ENCODE measurements around the gene MGMT. TPM values are rescaled to one million over a fixed set of nuclear protein-coding genes. Genes with fewer than 3 reads are reported as not detected.

MGMT gene
- total RNA-seq, 4 donors from 2014 or later = 16.5 to 37.5 (median 32.1) TPM

DNA sequence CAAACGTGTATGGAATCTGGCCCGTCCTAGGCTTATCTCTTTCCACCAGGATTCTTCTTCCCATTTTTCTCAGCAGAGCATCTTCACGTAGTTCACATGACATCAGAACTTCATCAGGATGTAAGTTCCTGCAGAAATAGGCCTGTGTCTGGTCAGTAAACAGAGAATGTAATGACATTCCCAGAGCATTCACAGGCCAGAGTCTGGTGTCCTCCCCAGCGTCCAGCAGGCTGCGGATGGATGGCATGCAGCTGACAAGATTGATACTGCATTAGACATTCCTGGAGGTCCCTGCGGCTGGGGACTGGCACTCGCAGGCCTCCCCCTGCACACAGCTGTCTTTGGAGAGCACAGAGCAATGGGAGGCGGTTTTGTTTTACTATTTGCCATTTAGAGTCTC lies 28.7 kb downstream of the MGMT start:
- H3K9me3 ChIP-seq = peaks cover 2 to 20% (median 2%) of the 10 kb centered on the region in 3 donors
- H3K27me3 ChIP-seq = no peaks in the 10 kb centered on the region
- peaks cover 0 to 9% of the 10 kb centered on the region in 2 donors for H3K36me3 ChIP-seq
- no peak for ATAC-seq
- H3K4me1 ChIP-seq = peaks cover 0 to 10% (median 0%) of the 10 kb centered on the region in 3 donors
- H3K4me3 ChIP-seq = no peak overlapping the region
- WGBS, 2 donors (ENCODE audit: low coverage in 1 of 2) = 58 to 68% methylated on average over 7 to 8 of the region's 8 CpGs
- H3K27ac ChIP-seq = no peak overlapping the region
- TF ChIP-seq EP300 (IDR thresholded peaks at IDR 0.05) (no peak), POLR2A (IDR thresholded peaks at IDR 0.05) (no peak), CTCF (IDR thresholded peaks at IDR 0.05) (no peak), POLR2AphosphoS5 (IDR thresholded peaks at IDR 0.05) (no peak)

- WGBS, 2 donors (ENCODE audit: low coverage in 1 of 2) = 88 to 100% methylated on average over 2 to 3 of the region's 8 CpGs
- Histone ChIP-seq H3K27ac (no peak overlapping the region), H3K4me1 (peaks cover 0 to 10% (median 0%) of the 10 kb centered on the region in 3 donors), H3K9me3 (peaks cover 0 to 7% (median 0%) of the 10 kb centered on the region in 3 donors), H3K27me3 (no peaks in the 10 kb centered on the region), H3K36me3 (peaks cover 0 to 9% of the 10 kb centered on the region in 2 donors), H3K4me3 (no peak overlapping the region)
- TF ChIP-seq CTCF (IDR thresholded peaks at IDR 0.05) (no peak), POLR2AphosphoS5 (IDR thresholded peaks at IDR 0.05) (no peak), POLR2A (IDR thresholded peaks at IDR 0.05) (no peak), EP300 (IDR thresholded peaks at IDR 0.05) (no peak)
- ATAC-seq = no peak
Observed at GRCh38 chr10:129497013-129497412, 30.0 kb downstream of the MGMT start.

- TF ChIP-seq CTCF (IDR thresholded peaks at IDR 0.05) (no peak), POLR2AphosphoS5 (IDR thresholded peaks at IDR 0.05) (no peak), POLR2A (IDR thresholded peaks at IDR 0.05) (no peak), EP300 (IDR thresholded peaks at IDR 0.05) (no peak)
- H3K4me3 ChIP-seq = no peak overlapping the region
- H3K27ac ChIP-seq = no peak overlapping the region
- no peaks in the 10 kb centered on the region for H3K9me3 ChIP-seq
- no peak for ATAC-seq
- peaks cover 0 to 9% of the 10 kb centered on the region in 2 donors for H3K36me3 ChIP-seq
- peaks cover 0 to 10% (median 0%) of the 10 kb centered on the region in 3 donors for H3K4me1 ChIP-seq
- WGBS, 2 donors (ENCODE audit: low coverage in 1 of 2) = 85 to 100% methylated on average over 2 of the region's 2 CpGs
- H3K27me3 ChIP-seq = no peaks in the 10 kb centered on the region
Observed at GRCh38 chr10:129498680-129499079, 31.6 kb downstream of the MGMT start.

- Histone ChIP-seq H3K4me1 (peaks cover 0 to 4% (median 0%) of the 10 kb centered on the region in 3 donors), H3K4me3 (no peak overlapping the region), H3K27ac (no peak overlapping the region), H3K9me3 (no peaks in the 10 kb centered on the region), H3K27me3 (no peaks in the 10 kb centered on the region), H3K36me3 (peaks cover 0 to 9% of the 10 kb centered on the region in 2 donors)
- TF ChIP-seq EP300 (IDR thresholded peaks at IDR 0.05) = no peak
- no peak for TF ChIP-seq POLR2A (IDR thresholded peaks at IDR 0.05)
- no peak for TF ChIP-seq POLR2AphosphoS5 (IDR thresholded peaks at IDR 0.05)
- TF ChIP-seq CTCF (IDR thresholded peaks at IDR 0.05) = no peak
- WGBS, 2 donors (ENCODE audit: low coverage in 1 of 2) = 95 to 100% methylated on average over 5 to 7 of the region's 9 CpGs
- ATAC-seq = no peak
Observed at GRCh38 chr10:129500617-129501339, 33.7 kb downstream of the MGMT start.
